Activated naive CD8-positive, alpha-beta T cell treated with anti-CD3 and anti-CD28 coated beads, Interleukin-2, amount 10 ng/mL, durations not matched to agents 7 days and 5 days (primary cell): ENCODE measurements around the gene NTSR1. TPM values are rescaled to one million over a fixed set of nuclear protein-coding genes. Genes with fewer than 3 reads are reported as not detected.
A peak's percentile ranks its signal among the peaks of the same experiment; 100 is the strongest.

Source experiments
- ATAC-seq: fragments of 150-1000 bp; cut with Tn5 transposase; one replicate; pipeline ENCODE4 v1.10.0; 2021; ENCODE audit warnings: low read depth, moderate library complexity
- POLR2A ChIA-PET: fragments of 350-600 bp; sonication (Branson Sonifier 250); formaldehyde crosslinking; loops from one replicate; lab custom pipeline; 2021; ENCODE audit warnings: antibody characterized with exemption; lab: Charles Lee
- DNase-seq: peaks from one replicate; pipeline ENCODE4 v3.0.0; 2021
- H3K27ac Mint-ChIP-seq: one replicate; pipeline ENCODE4 v1.8.0; 2022; ENCODE audit warnings: mild to moderate bottlenecking, mixed read lengths
- H3K27me3 Mint-ChIP-seq: one replicate; pipeline ENCODE4 v1.8.0; 2022; ENCODE audit warnings: mild to moderate bottlenecking, moderate library complexity, mixed read lengths
- H3K36me3 Mint-ChIP-seq: one replicate; pipeline ENCODE4 v1.8.0; 2021; ENCODE audit warnings: mild to moderate bottlenecking, mixed read lengths
- H3K4me1 Mint-ChIP-seq: one replicate; pipeline ENCODE4 v1.8.0; 2021; ENCODE audit warnings: mixed read lengths
- H3K4me3 Mint-ChIP-seq: one replicate; pipeline ENCODE4 v1.8.0; 2022; ENCODE audit warnings: mild to moderate bottlenecking, moderate library complexity, mixed read lengths
- H3K9me3 Mint-ChIP-seq: one replicate; pipeline ENCODE4 v1.8.0; 2021; ENCODE audit warnings: mixed read lengths
- total RNA-seq, 2 experiments: library from RNA; stranded (reverse); gene quantifications; one replicate each; pipeline ENCODE4 v1.2.3, GENCODE V29; 2021

The NTSR1 gene
- total RNA-seq, 2 experiments from 2014 or later, result 0.33 to 0.37 TPM

- no peak overlapping the region for H3K4me3 Mint-ChIP-seq
- H3K27ac Mint-ChIP-seq, result peak overlapping the region; percentile 51
- H3K4me1 Mint-ChIP-seq, result peaks cover 23% of the 10 kb centered on the region
- ATAC-seq (no peak), DNase-seq (no peak)
- H3K36me3 Mint-ChIP-seq, result peaks cover 7% of the 10 kb centered on the region
- POLR2A ChIA-PET, result interaction anchor here (1.0 to 3.3 kb wide), 3 partner anchors 11 to 165 kb away, joined by 3 to 30 read pairs (median 5); partner anchors contain the start of genes MRGBP and SLCO4A1
- no peaks in the 10 kb centered on the region for H3K27me3 Mint-ChIP-seq
- H3K9me3 Mint-ChIP-seq, result no peaks in the 10 kb centered on the region
These were observed 99.0 kb downstream of the NTSR1 start for GRCh38 chr20:62807444-62808210.

GRCh38 chr20:62808211-62808865 is 99.7 kb downstream of the NTSR1 start:
- Mint-ChIP-seq H3K9me3 (no peaks in the 10 kb centered on the region), H3K27me3 (no peaks in the 10 kb centered on the region), H3K4me3 (peak overlapping the region; percentile 30), H3K36me3 (peaks cover 8% of the 10 kb centered on the region), H3K4me1 (peaks cover 23% of the 10 kb centered on the region), H3K27ac (peak overlapping the region; percentile 69)
- DNase-seq (peak; percentile 83), ATAC-seq (peak; percentile 43)
- POLR2A ChIA-PET, result interaction anchor here (1.0 to 3.3 kb wide), 3 partner anchors 12 to 166 kb away, joined by 3 to 30 read pairs (median 5); partner anchors contain the start of genes MRGBP and SLCO4A1

- Mint-ChIP-seq H3K27ac (no peak overlapping the region), H3K9me3 (no peaks in the 10 kb centered on the region), H3K4me3 (no peak overlapping the region), H3K27me3 (peaks cover 3% of the 10 kb centered on the region), H3K4me1 (peaks cover 14% of the 10 kb centered on the region), H3K36me3 (peaks cover 6% of the 10 kb centered on the region)
- ATAC-seq (no peak), DNase-seq (no peak)
- POLR2A ChIA-PET, result interaction anchor here (3.3 kb wide), 1 partner anchor 14 kb away, joined by 30 read pairs; the partner anchor contains the start of gene MRGBP
These were observed 101.1 kb downstream of the NTSR1 start for GRCh38 chr20:62809530-62810428.

GRCh38 chr20:62811320-62811719 is 102.7 kb downstream of the NTSR1 start:
- peaks cover 5% of the 10 kb centered on the region for H3K36me3 Mint-ChIP-seq
- no peak overlapping the region for H3K27ac Mint-ChIP-seq
- DNase-seq (no peak), ATAC-seq (no peak)
- H3K4me3 Mint-ChIP-seq, result no peak overlapping the region
- H3K27me3 Mint-ChIP-seq, result peaks cover 14% of the 10 kb centered on the region
- POLR2A ChIA-PET, result interaction anchor here (1.2 kb wide), 1 partner anchor 17 kb away, joined by 4 read pairs; no protein-coding TSS in a partner anchor
- H3K9me3 Mint-ChIP-seq, result no peaks in the 10 kb centered on the region
- peaks cover 10% of the 10 kb centered on the region for H3K4me1 Mint-ChIP-seq

- Mint-ChIP-seq H3K4me3 (no peak overlapping the region), H3K4me1 (peaks cover 7% of the 10 kb centered on the region), H3K27ac (no peak overlapping the region), H3K36me3 (peaks cover 4% of the 10 kb centered on the region), H3K27me3 (peaks cover 14% of the 10 kb centered on the region), H3K9me3 (no peaks in the 10 kb centered on the region)
- POLR2A ChIA-PET, result interaction anchor here (1.2 kb wide), 1 partner anchor 17 kb away, joined by 4 read pairs; no protein-coding TSS in a partner anchor
- no peak for ATAC-seq
- DNase-seq, result no peak
These were observed 103.1 kb downstream of the NTSR1 start for GRCh38 chr20:62811720-62812119.

Other genes with a start within 250 kb of the NTSR1 start
- gene GATA5, start 232.8 kb upstream of the NTSR1 start, total RNA-seq, result not detected
- 10 to 100 TPM; 57.5 to 61.9 TPM for gene SLCO4A1, start 66.3 kb upstream of the NTSR1 start, total RNA-seq
- gene MRGBP, start 87.6 kb downstream of the NTSR1 start, total RNA-seq, result 10 to 100 TPM; 17.9 to 18.9 TPM
- gene OGFR, start 96.0 kb downstream of the NTSR1 start, total RNA-seq, result 10 to 100 TPM; 80.8 to 81.1 TPM
- under 1 TPM; 0.42 to 0.82 TPM for gene COL9A3, start 108.2 kb downstream of the NTSR1 start, total RNA-seq
- 10 to 100 TPM in 1 of 2 experiments, 1 to 10 TPM in 1; 9.3 to 10.1 TPM for gene TCFL5, start 153.0 kb downstream of the NTSR1 start, total RNA-seq
- 100 to 1,000 TPM; 100 to 104 TPM for gene DIDO1, start 217.7 kb downstream of the NTSR1 start, total RNA-seq
- 10 to 100 TPM; 42.1 to 43.0 TPM for gene GID8, start 229.3 kb downstream of the NTSR1 start, total RNA-seq
- 10 to 100 TPM; 40.9 to 43.5 TPM for gene SLC17A9, start 243.9 kb downstream of the NTSR1 start, total RNA-seq